GM19438 (cell line): ENCODE results near the gene EIF2AK3.
A peak's percentile ranks its signal among the peaks of the same experiment; 100 is the strongest.
"Not testable (repeated sequence)": the region's sequence is repeated elsewhere in the genome, so short reads cannot be mapped to it uniquely, and the experiment has no call there.

Source experiments
- ATAC-seq: cut with Tn5 transposase; IDR thresholded peaks from one replicate; pipeline ENCODE4 v1.9.1; 2021; ENCODE audit warnings: low read depth; ENCODE audit not compliant: unreplicated experiment

The EIF2AK3 gene

GRCh38 chr2:88637464-88637863, 10.2 kb upstream of the EIF2AK3 start:
- ATAC-seq, result no peak

GRCh38 chr2:88636026-88636425, 8.8 kb upstream of the EIF2AK3 start:
- no peak for ATAC-seq

GRCh38 chr2:88632569-88632968, 5.3 kb upstream of the EIF2AK3 start:
- no peak for ATAC-seq

GRCh38 chr2:88628571-88628939, 1.3 kb upstream of the EIF2AK3 start:
- no peak for ATAC-seq

GRCh38 chr2:88627856-88628570, 749 bp upstream of the EIF2AK3 start:
- ATAC-seq, result peak; percentile 43

- peak; percentile 2 for ATAC-seq
These were observed 851 bp downstream of the EIF2AK3 start for GRCh38 chr2:88626171-88627054.

- ATAC-seq, result no peak
These were observed 2.8 kb downstream of the EIF2AK3 start for GRCh38 chr2:88624477-88624876.

- not testable (repeated sequence) for ATAC-seq
These were observed 3.3 kb downstream of the EIF2AK3 start for GRCh38 chr2:88623831-88624465.

GRCh38 chr2:88622307-88622706, 5.0 kb downstream of the EIF2AK3 start:
- ATAC-seq, result no peak

GRCh38 chr2:88621432-88621831, 5.8 kb downstream of the EIF2AK3 start:
- ATAC-seq, result no peak

- ATAC-seq, result no peak
These were observed 7.2 kb downstream of the EIF2AK3 start for GRCh38 chr2:88620015-88620414.

GRCh38 chr2:88615822-88616221, 11.4 kb downstream of the EIF2AK3 start:
- ATAC-seq, result peak; percentile 48

- peak; percentile 74 for ATAC-seq
These were observed 12.6 kb downstream of the EIF2AK3 start for GRCh38 chr2:88614497-88615157.

GRCh38 chr2:88613921-88614320, 13.3 kb downstream of the EIF2AK3 start:
- no peak for ATAC-seq

- ATAC-seq, result peak; percentile 38
These were observed 19.1 kb downstream of the EIF2AK3 start for GRCh38 chr2:88608184-88608583.

GRCh38 chr2:88607416-88607815, 19.8 kb downstream of the EIF2AK3 start:
- ATAC-seq, result no peak

GRCh38 chr2:88606371-88607030, 20.8 kb downstream of the EIF2AK3 start:
- ATAC-seq, result peak; percentile 83

- ATAC-seq, result no peak
These were observed 24.1 kb downstream of the EIF2AK3 start for GRCh38 chr2:88603146-88603545.

GRCh38 chr2:88602022-88602421, 25.2 kb downstream of the EIF2AK3 start:
- no peak for ATAC-seq

GRCh38 chr2:88601286-88601685, 26.0 kb downstream of the EIF2AK3 start:
- ATAC-seq, result no peak
